HG02943 (cell line): ENCODE results near the gene BCL2A1.
A peak's percentile ranks its signal among the peaks of the same experiment; 100 is the strongest.

Source experiments
- ATAC-seq: cut with Tn5 transposase; IDR thresholded peaks from one replicate; pipeline ENCODE4 v1.9.1; 2021; ENCODE audit warnings: mild to moderate bottlenecking, low read depth, moderate library complexity; ENCODE audit not compliant: unreplicated experiment

Gene BCL2A1

DNA sequence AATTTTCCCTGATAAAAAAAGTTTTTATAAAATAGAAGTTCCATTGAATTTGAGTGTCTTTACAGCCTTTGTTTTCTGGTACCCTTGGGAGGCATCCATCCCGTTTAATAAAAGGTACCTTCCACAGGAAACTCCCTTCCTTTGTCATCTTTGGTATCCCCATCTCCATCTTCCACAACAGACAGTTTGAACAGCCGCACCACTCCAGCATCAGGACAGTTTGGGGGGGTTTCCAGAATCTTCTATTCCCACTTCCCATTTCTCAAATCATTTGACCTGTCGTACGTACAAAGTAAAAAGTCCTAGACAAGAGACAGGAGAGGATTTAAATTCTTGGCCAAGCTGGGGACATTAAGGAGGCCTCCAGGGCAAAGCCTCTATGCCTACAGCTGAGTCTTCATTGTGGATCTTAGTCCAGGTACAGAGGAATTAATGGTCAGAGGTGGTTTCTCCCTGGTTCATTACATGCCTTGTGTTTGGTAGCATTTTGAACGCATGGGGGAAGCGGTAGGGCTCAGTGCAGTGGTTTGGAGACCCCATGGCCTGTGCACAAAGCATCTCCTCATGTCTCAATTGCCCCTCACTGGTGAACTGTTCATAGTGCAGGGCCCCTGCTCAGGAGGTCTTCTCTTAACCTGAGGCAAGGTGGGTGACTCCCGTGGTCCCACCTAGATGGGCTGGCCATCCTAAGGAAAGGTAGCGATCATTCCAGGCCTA lies 19.4 kb upstream of the BCL2A1 start:
- ATAC-seq, result no peak

DNA sequence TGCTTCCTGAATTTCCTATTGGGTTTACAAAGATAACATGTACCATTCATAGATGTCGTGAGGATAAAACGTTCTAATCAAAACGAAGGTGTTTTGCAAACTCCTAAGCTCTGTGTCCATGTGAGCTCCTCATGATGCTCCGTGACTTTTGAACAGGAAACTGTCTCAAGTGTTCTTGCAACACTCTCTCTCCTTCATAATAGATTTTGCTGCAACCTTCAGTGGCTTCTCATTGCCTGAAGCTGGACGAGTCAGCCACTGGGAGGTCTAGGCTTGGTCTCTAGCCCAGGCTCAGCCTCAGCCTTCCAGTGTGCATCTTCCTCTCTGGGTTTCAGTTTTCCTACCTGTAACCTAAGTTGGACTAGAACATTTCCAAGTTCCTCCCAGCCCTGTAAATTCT lies 18.7 kb upstream of the BCL2A1 start:
- ATAC-seq, result no peak

DNA sequence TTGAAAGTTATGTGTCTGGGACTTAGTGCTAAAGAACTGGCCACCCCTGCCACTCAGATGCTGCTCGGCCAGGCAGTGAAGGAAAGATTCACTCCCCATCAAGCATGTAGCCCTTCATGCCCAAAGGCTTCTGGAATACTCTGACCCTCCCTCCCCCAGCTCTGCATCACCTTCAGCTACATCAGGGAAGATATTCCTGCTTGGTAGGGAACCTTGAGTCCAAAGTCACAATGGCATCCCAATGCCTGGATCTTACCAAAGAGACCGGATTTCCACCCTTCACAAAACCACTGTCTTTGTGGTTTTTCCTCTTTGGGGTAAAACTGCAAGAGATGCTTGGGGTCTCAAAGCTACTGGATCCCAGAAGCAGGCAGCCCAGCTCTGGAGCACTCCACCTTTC lies 18.2 kb upstream of the BCL2A1 start:
- ATAC-seq, result no peak

DNA sequence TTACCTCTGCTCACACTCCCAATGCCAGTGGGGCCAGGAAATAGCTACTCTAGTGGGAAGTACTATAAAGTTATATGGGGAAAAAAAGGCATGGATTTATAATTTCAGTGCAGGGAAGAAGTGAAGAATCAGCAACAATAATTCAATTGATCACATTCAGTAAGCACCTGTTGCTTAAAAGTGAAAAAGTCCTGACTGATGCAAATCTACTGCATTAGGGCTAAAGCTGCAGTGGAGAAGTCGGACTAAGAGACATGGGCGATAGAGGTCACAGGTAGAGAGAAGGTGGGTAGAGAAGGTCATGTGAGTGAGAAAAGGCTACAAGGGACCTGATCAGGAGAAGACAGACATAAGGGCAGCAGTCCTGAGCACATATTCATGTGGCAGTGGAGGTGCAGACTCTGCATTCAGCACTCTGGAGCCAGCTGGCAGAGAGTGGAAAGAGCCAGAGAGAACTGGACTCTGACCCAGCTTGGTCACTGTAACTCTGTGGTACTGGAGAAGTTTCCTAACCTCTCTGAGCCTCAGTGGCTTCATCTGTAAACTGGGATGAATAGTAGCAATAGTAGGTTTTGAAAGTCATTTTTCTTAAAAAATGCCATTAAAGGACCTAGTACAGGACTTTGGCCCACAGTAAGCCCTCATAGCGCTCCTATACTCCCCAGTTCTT lies 17.6 kb upstream of the BCL2A1 start:
- no peak for ATAC-seq

DNA sequence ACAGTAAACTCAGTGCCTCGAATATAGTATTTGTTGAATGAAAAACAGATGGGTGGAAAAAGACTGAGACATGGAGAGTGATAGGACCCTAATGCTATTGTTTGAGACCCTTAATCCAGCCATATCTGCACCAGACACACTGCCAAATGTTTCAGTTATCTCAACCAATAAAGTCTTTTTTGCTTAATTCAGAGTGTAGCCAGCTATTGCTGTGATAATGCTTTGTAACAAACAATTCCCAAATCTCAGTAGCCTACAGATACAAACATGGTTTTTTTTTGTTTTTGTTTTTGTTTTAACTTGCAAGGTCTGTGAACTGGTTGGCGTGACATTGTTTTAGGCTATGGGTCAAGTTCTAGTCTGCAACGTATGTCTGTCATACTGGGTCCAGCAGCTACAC lies 17.0 kb upstream of the BCL2A1 start:
- no peak for ATAC-seq

DNA sequence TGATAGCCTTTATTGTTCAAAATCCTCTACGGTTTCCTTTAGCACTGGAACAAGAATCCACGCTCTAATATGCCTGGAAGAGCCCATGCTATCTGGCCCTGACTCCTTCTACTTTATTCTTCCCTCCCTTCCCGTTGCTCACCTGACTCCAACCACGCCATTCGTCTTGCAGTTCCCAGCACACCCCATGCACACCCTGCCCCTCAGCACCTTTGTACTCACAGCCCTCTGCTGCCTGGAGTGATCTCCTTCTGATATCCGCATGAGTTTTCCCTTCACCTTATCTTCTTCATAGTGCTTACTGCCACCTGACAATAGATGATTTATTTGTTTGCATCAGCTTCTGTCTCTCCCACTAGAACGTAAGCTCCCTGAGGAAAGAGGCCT lies 16.6 kb upstream of the BCL2A1 start:
- ATAC-seq, result no peak

DNA sequence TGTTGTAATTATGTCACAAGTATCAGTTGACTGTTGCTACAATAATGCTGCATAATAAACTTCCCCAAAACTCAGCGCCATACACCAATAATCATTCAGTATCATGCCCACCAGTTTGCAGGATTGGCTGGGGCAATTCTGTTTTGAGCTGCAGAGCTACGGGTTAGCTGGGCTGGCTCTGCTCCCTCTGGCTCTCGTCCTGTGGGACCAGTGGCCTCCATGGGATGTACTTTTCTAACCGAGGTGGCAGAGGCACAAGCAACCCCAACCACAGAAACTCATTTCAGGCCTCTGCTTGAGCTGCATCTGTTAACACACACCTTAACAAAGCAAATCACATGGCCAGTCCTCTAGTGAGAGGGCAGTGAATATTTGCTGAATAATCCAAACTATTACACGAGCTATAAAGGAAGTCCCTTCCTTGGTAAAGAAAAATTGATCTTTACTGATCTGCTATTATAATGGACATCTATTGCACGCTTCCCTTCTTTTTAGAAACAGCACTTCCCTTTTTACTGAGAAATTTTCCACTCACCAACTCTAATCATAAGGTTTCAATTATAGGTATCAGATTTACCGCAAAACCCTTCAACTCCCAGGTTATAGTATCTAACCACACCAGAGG lies 10.9 kb upstream of the BCL2A1 start:
- ATAC-seq, result no peak

DNA sequence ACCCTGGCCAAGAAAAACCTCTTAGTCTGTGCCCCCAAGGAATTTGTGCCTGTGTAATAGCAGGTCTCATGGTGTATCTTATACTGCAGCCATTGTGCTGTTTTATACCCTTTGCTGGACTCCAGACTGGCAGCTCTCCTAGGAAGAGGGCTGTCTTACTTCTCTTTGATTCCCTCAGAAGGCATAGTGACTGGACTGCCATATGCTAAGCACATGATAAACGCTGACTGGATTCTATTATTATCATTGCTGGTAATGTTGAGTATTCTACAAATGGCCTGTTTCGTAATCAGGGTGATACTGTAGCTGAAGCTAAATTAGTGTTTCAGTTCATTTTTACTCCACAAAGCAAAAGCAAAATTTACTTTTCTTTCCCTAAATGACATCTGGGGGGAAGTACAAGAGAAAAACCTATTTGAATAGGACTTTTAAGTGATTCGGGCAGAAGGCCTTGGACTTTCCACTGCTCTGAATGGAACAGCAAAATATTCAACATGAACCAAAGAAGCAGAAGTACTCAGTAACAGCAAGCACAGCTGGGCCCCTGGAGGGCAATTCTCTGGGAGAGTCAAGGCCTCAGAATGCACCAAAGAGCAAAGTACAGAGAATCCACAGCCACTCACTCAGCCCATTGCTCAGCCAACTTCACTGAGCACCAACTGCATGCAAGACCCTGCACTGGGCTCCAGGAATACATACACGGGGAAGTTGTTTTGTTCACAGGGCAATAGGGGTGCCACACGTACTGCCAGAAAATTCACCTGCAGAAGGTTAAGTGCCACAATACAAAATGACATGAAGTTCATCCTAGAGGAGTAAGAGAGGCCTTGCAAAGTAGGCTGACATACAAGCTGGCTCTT lies 7.9 kb upstream of the BCL2A1 start:
- peak; percentile 68 for ATAC-seq

DNA sequence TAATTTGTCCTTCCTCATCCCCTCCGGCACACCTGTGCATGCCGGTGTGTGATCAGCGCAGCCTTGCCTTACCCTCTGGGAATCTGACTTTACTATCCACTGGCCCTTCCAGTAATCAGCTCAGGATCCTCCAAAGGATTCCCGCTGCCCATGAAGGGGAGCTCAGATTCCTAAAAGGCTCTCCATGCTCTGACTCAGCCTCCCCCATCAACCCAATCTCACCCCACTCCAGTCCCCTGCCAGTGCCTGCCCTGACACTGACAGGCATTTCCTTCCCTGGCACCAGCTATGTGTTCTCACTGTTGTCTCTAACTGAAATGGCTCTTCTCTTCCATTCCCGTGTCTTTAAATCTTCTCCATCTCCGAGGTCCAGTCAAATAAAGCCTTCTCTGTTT lies 7.3 kb upstream of the BCL2A1 start:
- no peak for ATAC-seq

DNA sequence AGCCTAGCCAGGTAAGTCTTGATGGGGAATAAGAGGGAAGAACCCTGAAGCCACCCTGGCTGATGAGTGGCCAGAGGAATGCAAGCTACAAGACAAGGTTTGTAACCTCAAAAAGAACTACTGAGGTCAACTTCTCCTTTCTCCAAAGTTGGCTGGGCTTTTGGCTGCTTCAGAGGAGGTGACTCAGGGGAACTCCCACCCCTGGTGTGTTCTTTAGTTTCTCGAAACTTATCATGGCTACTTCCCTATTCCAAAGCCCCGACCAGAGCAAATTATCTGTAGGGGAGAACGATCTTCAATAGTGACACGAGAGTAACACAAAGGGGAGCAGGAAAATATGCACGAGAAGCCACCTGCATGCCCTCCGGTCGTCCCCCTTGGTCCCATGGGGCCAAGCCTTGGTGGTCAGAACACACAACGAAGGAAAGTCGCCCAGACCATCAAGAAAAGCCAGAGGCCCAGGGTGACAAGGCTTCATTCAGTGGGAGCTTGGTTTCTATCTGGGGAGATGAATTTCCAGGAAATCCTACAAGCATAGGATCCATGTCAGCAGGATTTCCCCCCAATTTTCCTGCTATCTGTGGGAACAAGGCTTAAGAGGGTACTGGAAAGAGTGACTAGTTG lies 6.5 kb upstream of the BCL2A1 start:
- no peak for ATAC-seq

DNA sequence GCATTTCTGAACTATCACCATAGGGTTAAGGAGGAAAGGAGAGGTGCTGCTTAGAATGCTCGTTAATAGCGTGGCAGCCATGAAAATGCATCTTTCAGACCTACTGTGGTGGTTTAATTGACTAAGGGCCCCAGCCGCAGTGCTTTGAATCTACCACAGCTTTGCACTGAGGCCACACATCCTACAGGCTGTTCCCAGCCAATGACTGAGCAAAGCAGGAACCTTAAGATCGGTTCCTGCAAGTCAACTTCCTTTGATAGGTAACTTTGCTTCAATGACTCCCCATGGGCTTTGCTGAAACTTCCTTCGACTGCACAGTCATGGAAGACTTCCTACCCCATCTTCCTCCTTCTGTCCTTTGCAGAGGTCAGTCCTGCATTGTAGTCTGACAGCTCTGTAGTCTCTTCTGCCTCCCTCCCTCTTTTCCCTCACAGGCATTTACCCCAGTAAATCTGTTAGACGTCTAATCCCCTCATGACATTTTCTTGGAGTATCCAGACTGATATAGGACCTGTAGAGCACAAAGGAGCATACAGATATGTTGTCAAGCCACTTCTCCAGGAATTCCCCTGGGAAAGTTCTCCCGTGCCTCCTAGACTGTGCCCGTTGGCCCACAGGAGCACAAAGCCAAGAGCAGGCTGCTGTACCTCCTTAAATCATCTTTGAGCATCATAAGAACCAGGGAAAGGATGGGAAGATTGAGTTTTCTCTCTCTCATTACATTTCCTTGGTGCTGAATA lies 2.6 kb upstream of the BCL2A1 start:
- no peak for ATAC-seq

DNA sequence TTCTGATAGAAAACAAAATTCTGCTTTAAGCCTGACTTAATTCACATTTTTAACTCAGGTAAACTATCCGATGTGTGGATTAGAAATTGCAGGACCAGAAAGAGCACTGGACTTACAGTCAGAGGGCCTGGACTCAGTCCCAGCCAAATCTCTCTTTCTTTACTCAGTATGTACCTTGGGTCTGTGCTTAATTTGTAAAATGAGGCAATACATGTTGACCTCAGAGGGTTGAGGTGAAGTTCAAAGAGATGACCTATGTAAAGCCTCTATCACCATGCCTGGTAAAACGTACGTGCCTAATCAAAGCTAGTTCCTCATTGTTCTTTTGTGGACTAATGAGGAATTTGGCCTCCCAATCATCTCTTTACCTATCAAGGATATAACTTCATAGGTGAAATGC lies 1.9 kb upstream of the BCL2A1 start:
- ATAC-seq, result no peak

DNA sequence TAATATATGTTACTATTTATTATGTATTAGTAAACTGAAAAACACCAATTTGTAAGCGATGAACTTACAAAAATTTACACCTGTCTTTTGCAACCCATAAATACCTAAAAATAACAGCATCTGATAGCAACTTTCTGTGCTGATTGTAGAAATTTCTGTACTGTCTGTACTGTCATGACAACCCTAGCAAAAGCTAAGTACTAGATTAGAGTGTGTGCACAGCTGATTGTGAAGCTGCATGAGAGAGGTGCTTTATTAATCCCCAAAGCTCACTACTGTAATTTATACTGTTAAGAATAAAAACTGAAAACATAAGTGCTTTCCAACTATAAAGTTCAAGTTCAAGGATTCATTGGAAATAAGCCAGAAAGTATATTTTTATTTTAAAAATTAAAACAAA lies 815 bp downstream of the BCL2A1 start:
- ATAC-seq, result no peak

DNA sequence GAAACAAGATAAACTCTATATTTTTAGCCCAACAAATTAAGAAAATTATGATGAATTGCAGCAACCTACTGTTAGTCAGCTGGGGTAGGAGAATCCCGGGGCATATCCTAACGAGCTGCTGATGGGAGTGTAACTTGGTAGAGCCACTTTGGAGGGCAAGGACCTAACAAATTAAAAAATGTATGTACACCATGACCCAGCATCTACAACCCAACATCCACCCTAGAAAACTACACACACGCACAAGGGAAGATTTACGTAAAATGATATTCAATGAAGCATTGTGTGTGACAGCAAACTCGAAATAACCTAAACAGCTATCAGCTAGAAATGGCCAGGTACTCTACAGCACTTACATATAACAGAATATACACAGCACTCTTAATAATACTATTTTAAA lies 1.9 kb downstream of the BCL2A1 start:
- no peak for ATAC-seq

DNA sequence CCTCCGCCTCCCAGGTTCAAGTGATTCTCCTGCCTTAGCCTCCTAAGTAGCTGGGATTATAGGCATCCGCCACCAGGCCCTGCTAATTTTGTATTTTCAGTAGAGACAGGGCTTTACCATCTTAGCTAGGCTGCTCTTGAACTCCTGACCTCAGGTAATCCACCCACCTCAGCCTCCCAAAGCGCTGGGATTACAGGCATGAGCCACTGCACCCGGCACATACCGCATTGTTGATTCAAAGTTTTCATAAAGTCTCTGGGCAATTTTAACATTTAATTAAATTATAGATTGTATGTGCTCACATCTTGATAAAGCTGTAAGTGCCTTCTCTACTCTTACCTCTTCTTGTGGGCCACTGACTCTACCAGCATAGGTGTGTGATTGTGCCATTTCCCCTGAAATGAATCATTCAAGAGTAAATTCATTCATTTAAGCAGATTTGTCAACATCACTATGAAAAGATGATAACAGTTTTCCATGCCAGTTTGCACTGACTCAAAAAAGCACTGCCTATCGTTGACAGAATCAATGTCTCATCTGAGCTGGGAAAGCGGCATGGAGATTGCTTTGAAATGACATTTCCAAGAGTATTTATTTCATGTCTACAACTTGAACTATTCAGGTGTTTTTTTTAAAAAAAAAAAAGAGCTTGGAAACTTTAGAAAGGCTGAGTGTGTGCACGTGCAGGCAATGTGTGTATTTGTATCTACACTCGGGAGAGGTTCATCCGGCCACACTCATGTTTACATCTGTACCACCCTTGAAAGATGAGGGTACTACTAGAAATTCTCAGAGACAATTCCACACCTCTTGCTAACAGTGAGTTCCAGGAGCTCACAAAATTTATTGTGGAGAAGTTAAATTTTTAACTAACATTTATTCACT lies 3.5 kb downstream of the BCL2A1 start:
- no peak for ATAC-seq

DNA sequence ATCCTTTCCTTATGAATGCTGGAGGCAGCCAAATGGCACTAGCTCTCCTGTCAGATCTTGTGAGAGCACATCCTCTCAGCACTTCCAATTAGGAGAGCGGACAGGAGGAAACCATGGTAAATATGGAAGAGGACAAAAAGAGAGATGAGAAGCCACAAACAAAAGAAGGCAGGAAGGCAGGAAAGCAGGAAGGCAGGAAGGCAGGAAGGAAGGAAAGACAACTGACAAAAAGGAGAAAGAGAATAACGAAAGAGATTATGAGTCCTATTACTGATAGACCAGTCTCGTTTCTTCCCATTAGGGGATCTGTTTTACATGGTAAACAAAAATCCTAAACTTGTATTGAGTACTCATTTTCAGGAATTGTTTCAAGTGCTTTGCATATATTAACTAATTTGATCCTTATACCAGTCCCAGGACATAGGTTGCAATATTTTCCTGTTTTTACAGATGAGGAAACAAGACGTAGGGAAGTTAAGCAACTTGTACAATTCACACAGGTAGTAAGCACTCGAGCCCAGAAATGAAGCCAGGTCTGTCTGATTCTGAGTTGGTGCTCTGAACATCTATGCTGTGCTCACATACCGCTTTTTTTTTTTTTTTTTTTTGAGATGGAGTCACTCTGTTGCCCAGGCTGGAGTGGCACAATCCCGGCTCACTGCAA lies 4.2 kb downstream of the BCL2A1 start:
- ATAC-seq, result no peak

DNA sequence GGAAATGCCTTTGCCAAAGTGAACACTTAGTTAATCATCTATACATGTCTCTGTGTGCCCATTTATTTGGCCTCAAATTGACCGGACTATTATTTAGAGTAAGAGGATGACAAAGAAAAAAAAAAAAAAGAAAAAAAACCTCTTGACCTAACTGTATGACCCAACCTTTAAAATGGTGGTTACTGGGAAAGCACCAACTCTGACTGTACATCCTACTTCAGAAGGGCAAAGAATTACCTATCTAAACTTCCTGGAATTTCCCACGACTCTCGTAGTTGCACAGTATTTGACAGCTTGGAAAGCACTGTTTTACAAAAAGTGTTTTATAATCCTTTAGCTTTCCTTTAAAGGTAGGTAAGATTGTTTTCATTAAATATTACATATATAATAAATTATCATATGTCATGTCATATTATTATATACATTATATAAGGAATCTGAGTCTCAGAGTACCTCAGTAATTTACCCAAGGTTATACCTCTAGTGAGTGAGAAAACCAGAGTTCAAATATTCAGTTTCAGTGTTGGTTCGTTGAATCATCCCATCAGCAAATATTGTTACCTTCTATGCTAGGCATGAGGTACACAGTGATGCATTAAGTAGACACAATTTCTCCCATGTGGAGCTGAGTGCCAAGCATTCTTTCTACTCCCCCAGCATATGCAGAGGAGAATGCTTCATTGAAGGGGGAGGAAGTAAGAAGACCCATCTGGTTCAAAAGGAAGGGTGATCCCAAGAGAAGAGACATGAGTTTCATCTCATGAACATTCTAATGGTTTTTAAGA lies 5.0 kb downstream of the BCL2A1 start:
- no peak for ATAC-seq
